ENCODE measurements around the gene ITFG1.
"Not testable (repeated sequence)": the region's sequence is repeated elsewhere in the genome, so short reads cannot be mapped to it uniquely, and the experiment has no call there.

Gene ITFG1

GRCh38 chr16:47229053-47230050, 231.5 kb downstream of the ITFG1 start:
- no peak for DNase-seq

GRCh38 chr16:47228241-47228640, 232.6 kb downstream of the ITFG1 start:
- no peak for DNase-seq

DNA sequence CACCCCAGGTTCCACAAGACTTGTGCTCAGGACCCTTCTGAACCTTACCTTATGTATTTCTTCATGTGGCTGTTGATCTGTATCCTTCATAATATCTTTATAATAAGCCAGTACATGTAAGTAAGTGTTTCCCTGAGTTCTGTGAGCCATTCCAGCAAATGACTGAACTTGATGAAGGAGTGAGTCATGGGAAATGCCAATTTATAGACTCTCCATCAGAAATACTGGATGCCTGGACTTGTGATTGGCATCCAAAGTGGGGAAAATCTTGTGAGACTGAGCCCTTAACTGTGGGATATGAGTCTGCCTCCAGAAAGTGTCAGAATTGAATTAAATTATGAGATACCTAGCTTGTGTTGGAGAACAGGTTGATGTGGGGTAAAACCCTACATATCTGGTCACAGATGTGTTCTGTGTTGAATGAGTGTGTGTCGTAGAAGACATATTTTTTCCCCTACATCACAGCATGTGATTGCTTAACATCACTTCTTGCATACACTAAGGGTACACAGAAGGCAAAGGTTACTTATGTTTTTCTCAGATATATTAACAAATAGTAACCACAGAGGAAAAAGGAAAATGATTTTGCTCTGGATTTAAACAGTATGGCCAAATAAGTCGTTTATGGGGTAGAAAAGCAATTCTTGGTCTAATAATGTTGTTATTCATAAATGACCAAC, 247.0 kb downstream of the ITFG1 start:
- DNase-seq, result no peak

GRCh38 chr16:47211218-47211617, 249.6 kb downstream of the ITFG1 start:
- no peak for DNase-seq

DNA sequence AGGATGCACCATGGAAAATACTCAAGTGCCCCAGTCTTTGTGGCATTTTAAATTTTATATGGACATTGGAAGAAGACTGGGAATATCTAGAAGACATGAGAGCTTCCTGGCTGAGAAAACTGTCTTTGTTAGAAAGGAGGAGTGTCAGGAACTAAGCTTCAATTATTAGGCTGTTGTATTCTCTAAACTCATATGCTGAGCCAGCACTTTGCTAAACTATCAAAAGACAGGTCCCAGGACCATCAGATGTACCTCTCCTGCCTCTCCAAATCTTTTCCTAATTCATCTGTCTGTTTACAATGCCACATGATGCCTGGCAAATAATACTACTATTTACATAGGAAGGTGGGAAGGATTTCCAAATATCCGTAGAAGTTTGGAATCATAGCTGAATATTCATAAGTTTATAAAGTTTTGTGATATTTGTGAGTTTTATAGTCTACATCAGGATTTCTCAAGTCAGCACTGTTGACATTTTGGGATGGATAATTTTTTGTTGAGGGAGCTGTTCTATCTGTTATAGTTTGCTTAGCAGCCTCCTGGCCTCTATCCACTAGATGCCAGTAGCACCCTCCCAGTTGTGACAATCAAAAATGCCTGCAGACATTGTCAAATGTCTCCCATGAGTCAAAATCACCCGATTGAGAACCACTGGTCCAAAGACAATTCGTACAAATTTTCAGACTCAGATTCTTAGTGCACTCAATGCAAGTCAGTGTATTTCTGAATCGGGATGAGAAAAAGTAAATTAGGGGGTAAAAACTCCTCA, 255.9 kb downstream of the ITFG1 start:
- no peak for DNase-seq

- not testable (repeated sequence) for DNase-seq
Measured at GRCh38 chr16:47203433-47203832, 257.4 kb downstream of the ITFG1 start.

DNA sequence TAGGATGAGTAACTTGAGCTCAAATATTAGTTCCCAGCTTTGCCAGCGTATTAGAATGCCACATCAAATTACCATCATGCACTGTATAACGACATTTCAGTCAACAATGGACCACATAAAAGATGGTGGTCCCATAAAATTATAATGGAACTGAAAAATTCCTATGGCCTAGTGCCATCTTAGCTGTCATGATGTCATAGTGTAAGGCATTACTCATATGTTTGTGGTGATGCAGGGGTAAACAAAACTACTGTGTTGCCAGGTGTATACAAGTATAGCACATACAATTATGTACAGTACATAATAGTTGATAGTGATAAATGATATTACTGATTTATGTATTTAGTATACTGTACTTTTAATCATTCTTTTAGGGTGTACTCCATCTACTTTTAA, 262.7 kb downstream of the ITFG1 start:
- no peak for DNase-seq

DNA sequence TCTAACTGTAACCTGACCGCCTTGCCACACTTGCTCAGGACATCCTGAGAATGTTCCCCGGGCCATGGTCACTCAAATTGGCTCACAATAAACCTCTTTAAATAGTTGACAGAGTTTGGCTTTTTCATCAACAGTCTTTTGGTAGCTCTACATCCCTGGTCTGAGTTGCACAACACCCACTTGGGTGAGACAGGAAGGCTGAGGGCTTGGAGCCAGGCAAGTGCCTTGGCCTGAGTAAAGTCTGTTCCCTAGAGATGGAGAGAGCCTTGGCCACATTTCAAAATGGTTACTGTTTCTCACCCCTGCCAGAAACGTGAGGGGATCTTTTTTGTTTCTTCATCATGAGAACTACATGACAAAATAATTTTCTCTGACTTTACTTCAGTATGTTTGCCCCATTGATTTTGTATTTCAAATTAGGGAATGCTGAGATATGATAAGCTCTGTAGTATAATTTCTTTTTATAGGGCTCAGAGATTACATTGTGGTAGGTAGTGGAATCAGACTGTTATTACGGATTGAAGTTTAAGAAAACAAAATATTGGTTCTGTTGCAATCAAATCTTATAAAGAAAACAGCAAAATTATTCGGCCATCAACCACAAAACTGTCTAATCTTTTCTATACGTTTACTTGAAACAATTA, 263.2 kb downstream of the ITFG1 start:
- DNase-seq, result no peak

- no peak for DNase-seq
Measured at GRCh38 chr16:47196457-47196856, 264.4 kb downstream of the ITFG1 start.

GRCh38 chr16:47182318-47182717, 278.5 kb downstream of the ITFG1 start:
- no peak for DNase-seq

GRCh38 chr16:47181066-47181465, 279.8 kb downstream of the ITFG1 start:
- DNase-seq, result not testable (repeated sequence)

GRCh38 chr16:47180073-47180472, 280.8 kb downstream of the ITFG1 start:
- no peak for DNase-seq

- DNase-seq, result no peak
Measured at GRCh38 chr16:47175152-47175551, 285.7 kb downstream of the ITFG1 start.

- DNase-seq, result no peak
Measured at GRCh38 chr16:47162670-47163420, 298.0 kb downstream of the ITFG1 start.

DNA sequence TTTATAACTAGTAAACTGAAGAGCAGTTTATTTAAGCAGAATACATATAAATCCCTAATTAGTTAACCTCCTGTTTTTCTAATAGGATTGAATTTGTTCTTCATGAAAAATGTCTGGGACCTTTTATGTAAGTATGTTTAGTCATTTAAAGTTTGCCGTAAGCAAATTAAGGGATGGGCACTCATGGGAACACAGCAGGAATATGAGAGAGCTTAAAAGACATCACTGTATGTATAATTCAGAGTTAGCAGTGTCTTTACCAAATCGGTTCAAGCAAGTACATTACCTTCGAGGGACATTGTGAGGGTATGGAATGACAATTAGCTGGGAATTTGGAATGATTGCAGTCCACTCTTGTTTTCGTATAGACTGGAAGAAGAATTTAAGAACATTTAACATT, 299.4 kb downstream of the ITFG1 start:
- no peak for DNase-seq

DNA sequence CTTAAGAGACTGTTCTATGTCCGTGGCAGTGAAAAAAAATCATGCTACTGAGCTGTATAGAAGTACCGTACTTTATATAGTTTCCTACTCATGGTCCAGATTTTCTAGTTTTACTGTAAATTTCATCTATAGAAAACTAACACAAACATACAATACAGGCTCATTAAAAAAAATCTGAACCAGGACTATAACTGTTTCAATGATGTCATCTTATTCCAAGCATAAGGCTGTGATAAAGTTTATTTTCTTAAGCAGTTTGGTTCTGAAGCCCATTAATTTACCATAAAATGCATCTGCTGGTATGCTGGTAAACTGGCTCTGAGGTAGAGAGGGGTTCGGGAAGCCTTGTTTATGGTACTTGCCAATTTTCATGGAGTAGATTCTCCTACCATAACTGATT, 300.4 kb downstream of the ITFG1 start:
- DNase-seq, result no peak

DNA sequence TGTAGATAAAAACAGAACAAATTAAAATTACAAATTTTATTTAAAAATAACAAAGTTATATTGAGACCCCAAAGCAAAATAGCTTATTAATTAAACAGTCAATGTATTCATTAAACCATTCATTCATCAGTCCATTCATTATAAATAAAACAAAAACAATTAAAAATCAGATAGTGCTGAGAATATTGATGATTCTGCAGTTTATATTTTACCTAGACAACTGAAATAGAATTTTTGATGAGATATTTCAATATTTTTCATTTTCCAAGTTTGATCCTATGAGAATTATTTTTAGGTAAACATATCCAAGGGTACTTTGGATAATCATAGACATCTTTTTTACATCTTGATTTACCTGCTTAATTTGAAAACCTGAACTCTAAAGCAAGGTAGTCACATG, 301.9 kb downstream of the ITFG1 start:
- DNase-seq, result no peak

DNA sequence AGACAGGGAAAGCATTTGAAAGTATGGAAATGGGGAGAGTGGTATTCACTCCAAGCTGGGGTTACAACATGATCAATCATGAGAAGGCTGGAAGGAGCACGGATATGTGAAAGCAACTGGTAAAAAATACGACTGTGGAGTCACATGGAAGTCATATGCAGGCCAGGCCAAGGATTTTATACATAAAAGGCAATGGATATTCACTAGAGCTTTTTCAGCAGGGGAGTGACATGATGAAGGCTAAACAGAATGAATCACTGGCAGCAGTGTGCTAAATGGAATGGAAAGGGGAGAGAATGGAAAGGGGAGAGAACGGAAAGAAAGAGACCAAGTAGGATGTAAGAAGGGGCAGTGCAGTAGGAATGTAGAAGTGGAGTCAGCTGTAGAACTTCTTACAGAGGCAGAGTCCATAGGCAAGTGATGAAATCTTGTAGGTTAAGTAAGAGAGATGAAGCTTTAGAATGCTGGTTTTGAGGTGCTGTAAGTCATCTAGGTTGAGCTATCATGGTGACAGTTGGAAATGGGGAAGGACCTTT, 304.1 kb downstream of the ITFG1 start:
- DNase-seq, result no peak

GRCh38 chr16:47152501-47152900, 308.4 kb downstream of the ITFG1 start:
- not testable (repeated sequence) for DNase-seq

- no peak for DNase-seq
Measured at GRCh38 chr16:47150067-47150466, 310.8 kb downstream of the ITFG1 start.

GRCh38 chr16:47144559-47144877, 316.3 kb downstream of the ITFG1 start:
- DNase-seq, result no peak
